T-helper 2 cell treated with Interferon-gamma antibody and Interleukin-4, amounts not matched to agents 100 ng/mL and 5 ng/mL, for 36 hours (primary cell): ENCODE results near the gene HIVEP2. TPM values are rescaled to one million over a fixed set of nuclear protein-coding genes. Genes with fewer than 3 reads are reported as not detected.

Experiments used
- intact Hi-C: fragments of 100-400 bp; cut with micrococcal nuclease; formaldehyde crosslinking; loops from one replicate; pipeline ENCODE4 v1.15.1; 2023
- total RNA-seq: library from RNA; stranded (reverse); gene quantifications from 2 replicates; pipeline ENCODE4 v1.2.3, GENCODE V29; 2022

The HIVEP2 gene
- total RNA-seq, 1 donor from 2014 or later = 11.3 TPM

DNA sequence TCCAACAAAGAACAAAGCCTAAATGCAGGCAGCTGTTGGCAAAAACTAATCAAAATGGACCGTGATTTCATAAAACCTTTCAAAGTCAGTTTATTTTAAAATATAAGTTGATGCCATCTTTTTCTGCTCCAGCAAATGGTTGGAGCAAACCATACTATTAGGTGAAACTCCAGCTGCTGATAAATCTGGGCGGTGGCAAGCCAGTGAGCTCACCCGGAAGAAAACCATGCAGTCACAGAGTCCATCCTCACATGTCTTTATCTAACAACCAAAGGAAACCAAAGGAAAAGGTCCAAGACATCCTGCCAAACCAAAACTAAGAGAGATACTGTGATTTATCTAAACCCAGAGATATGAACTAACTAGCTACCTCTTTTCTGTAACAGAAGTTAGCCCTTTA is 72.6 kb downstream of the HIVEP2 start:
- intact Hi-C loops = loop anchor here (1.0 to 5.0 kb wide), 2 partner anchors 13 to 40 kb away; no protein-coding TSS in a partner anchor

DNA sequence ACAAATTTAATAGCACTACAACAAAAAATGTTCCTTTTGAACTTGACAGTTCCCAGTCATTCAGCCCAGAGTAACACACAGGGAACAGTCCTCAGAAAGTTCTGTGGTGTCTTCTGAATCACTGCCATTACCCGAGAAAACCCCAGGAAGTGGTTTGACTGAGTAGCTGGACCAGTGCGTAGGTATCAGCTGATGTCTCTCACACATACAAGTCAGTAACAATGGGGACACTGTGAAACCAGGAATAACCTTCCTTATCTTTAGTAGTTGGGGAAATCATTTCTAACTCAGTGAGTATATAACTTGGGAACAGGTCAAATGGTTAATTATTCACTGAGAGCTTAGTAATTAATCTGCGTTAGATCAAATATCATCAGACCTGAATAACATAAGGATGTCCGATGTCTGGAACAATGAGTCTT is 73.1 kb downstream of the HIVEP2 start:
- intact Hi-C loops = loop anchor here (1.0 to 5.0 kb wide), 3 partner anchors 13 to 40 kb away; no protein-coding TSS in a partner anchor

GRCh38 chr6:142870787-142871415 is 74.1 kb downstream of the HIVEP2 start:
- intact Hi-C loops = loop anchor here (2.0 to 5.0 kb wide), 2 partner anchors 14 to 41 kb away; no protein-coding TSS in a partner anchor

DNA sequence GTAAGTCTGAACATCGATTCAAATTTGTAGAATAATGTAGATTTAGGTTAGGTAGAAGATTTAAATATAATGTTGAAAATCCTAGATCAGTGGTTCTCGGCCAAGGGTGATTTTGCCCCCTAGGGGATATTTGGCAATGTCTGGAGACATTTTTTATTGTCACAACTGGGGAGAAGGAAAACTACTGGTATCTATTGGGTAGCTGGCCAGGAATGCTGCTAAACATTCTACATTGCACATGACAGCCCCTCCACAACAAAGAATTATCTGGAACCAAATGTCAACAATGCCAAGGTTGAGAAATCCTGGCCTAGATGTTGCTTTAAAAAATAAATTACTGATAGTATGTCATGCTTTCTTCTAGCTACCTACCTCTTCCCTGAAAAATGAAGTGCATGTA is 76.1 kb downstream of the HIVEP2 start:
- intact Hi-C loops = no loop called here

GRCh38 chr6:142867988-142868812 is 76.8 kb downstream of the HIVEP2 start:
- intact Hi-C loops = no loop called here

DNA sequence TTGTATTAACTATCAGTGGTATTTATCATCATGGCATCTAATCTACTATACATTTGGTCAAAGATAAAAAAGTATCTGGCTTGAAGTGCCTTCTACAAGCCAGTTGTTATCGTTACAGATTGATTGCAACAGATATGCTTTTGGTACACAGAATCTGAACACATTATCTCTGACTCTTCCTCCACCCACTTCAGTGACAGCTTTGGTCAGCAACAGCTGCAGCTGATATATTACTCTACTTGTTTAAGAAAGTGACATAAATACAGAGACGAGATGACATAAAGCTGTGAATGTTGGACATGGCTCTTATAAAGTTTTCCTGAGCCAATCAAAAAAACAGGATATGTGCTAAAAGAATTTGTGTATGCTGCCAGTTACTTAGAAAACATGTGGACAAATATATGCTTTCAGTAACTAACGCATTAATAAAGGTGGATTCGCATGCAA is 77.6 kb downstream of the HIVEP2 start:
- intact Hi-C loops = no loop called here

DNA sequence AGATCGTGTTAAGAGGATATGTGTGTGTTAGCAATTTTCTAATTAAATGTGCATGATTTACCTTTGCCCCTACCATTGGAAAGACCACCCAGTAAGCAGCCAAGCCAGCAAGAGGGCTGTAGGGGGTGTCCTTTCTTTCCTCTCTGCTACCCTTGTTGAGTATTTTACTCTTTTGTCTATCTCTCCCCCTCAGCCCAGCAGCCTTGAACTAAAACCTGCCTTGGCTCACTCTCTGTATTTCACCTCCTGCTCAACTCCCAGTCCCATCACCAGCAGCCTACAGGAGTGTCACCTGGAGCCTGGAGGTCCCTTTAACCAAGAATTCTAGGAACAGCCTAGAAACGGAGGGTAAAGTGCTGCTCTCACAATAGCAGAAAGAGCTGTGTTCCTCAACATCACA is 81.0 kb downstream of the HIVEP2 start:
- intact Hi-C loops = no loop called here

DNA sequence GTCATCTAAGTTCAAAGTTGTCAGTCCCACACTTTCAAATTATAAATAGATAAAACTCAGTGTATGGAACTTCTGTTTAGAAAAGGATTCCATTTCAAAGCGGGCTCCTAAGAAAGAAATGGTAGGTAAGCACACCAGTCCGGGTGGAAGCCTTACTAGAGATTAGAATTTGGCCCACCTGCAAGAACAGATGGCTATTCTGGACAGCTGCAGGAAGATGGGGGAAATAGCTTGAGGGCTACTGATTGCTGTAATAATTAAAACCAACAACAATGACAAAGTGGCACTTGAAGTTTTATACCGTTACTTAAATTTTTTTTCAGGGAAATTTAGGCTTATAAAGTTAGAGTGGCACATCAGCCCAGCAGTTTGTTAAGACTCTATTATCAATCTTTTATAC is 83.3 kb downstream of the HIVEP2 start:
- intact Hi-C loops = no loop called here

GRCh38 chr6:142860498-142860897 is 84.5 kb downstream of the HIVEP2 start:
- intact Hi-C loops = no loop called here

GRCh38 chr6:142857796-142858555 is 87.0 kb downstream of the HIVEP2 start:
- intact Hi-C loops = loop anchor here (1.0 to 10.0 kb wide), 7 partner anchors 13 to 713 kb away; partner anchors contain the start of genes NMBR and VTA1

- intact Hi-C loops = loop anchor here (1.0 to 10.0 kb wide), 7 partner anchors 14 to 712 kb away; partner anchors contain the start of genes NMBR and VTA1
These were observed 87.7 kb downstream of the HIVEP2 start for GRCh38 chr6:142857233-142857761.

DNA sequence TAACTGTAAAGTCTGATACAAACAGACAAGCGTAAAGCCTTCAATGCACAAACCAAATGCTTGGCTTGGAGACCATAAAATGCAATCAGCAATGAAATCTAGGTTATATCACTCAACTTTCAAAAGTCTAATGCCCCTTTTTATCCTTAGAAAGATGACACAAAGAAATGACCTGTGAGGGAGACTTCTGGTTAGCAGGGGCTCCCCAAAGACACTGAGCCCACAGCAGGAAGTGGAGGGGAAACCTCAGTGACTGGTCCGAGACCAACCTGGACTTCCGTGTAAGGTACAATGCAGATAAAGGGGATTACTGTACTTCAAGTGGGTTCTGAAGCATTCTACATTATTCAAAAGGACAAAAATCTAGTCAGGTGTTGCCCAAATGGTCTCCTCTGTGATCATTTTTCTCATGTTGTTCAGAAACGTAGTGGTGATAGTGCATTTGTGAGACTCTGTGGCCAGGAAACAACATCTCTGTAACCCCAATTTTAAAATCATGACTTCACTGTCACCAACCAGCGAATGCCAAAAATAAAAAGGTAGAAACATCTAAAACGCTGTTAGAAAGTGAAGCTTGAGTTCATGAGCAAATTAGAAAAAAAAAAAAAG is 88.2 kb downstream of the HIVEP2 start:
- intact Hi-C loops = loop anchor here (1.0 to 10.0 kb wide), 9 partner anchors 11 to 712 kb away; partner anchors contain the start of genes NMBR and VTA1

GRCh38 chr6:142855893-142856623 is 88.9 kb downstream of the HIVEP2 start:
- intact Hi-C loops = loop anchor here (1.0 to 10.0 kb wide), 5 partner anchors 11 to 711 kb away; partner anchors contain the start of genes NMBR and VTA1

DNA sequence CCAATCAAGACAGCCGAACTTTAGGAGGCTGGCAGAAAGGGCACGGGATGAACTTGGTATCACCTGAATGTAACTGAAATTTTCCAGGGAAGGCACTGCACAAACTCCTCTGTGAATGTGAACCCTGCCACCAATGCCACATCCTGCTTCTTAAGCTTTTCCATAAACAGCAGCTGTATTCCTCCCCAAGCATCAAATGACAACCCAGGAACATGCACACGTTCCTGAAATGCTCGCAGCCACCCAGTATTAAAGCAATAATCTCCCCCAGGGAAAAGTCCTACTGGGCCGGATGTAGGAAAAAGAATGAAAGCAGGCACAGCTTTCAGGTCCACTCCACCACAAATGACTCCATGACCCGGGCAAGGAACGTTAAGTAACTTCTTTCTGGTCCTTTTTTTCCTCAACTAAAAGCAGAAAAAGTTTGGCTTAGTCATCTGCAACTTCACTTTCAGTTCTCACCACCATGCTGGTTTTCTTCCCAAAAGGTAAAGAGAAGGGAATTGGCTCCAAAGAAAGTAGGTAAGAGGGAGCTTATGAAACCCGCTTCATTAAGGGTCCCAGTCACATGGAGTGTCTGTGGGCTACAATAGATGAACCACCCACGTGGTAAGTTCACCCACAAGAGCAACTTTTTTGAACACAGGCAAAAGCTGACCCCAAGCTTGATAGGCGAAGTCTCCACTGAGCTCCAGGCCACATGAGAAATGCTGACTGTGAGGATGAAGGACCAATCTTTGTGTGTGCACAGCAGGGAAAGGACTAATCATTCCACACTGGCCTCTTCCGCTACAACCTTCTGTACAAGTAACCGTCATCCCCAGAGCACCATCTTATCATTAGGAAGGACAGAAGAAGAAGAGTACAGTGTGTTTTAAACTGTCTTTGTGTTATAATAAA is 90.1 kb downstream of the HIVEP2 start:
- intact Hi-C loops = loop anchor here (5.0 to 10.0 kb wide), 2 partner anchors 72 to 710 kb away; partner anchors contain the start of genes NMBR and VTA1

DNA sequence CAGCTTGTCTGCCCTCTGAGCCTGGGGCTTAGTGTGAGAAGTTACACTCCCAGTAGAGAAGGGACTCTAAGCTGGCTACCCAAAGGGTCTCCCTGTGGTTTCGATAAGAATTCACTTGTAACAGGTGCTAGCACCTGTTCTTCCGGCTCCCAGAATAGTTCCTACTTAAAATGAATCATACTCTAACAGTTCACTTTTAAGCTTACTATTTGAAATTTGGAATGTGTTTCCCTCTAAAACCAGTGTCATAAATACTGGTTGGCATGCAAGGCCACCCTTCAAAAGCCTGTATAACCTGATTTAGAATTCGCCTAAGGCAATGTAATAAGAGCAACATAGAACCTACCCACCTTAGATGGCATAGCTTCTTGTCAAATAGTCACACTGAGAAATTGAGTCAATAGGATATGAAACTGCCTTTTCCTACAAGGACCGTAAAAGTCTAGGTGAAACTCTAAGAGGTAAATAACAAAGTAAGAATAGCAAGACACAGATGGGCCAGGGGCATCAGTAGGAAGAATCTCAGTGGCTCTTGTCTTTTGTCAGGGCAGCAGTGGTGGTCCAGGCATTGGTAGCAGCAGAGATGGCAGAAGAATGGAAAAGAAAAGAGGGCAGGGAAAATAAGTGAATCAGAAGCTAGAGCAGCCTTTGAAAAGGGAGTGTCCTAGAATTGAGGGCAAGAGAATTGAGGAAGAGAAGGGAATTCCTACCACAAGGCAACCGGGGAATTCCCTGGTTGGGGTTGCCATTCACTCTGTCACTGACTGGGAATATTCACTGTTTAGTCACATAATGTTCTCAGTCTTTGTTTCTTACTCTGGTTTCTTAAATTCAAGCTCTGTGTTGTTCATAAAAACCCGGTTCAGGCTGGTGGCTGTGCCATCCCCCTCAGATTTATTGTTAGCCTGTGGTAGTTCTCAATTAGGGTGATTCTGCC is 91.5 kb downstream of the HIVEP2 start:
- intact Hi-C loops = loop anchor here (10.0 kb wide), 1 partner anchor 709 kb away; the partner anchor contains the start of genes NMBR and VTA1

DNA sequence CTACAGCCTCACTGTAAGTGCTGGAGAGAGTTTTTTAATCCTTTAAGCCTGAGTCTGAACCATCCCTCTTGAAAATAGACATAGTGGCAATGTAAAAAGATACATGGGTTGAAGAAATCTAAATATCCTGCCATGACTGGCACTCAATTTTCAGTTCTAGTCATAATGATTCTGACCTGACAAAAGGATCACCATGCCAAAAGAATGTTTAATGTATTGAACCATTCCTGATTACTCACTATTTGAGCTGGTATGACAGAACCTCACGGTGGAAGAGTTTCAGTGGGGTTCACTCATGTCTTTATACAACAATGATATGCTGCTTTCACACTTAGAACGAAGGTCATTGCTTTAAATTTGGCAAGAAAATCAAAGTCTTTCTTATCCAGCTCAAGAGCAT is 93.4 kb downstream of the HIVEP2 start:
- intact Hi-C loops = loop anchor here (10.0 kb wide), 1 partner anchor 707 kb away; the partner anchor contains the start of genes NMBR and VTA1

- intact Hi-C loops = loop anchor here (10.0 kb wide), 1 partner anchor 706 kb away; the partner anchor contains the start of genes NMBR and VTA1
These were observed 94.1 kb downstream of the HIVEP2 start for GRCh38 chr6:142850679-142851423.
